SW480 (cell line): ENCODE measurements around the gene RCN2.

Experiments
- DNase-seq: peaks from one replicate; pipeline ENCODE4 v3.0.0-alpha.2; 2016; ENCODE audit warnings: low spot score

RCN2 gene

GRCh38 chr15:76974456-76975036 lies 43.0 kb downstream of the RCN2 start:
- no peak for DNase-seq

GRCh38 chr15:76976141-76976540 lies 44.6 kb downstream of the RCN2 start:
- DNase-seq = no peak

GRCh38 chr15:76976572-76977270 lies 45.2 kb downstream of the RCN2 start:
- no peak for DNase-seq

- DNase-seq = no peak
These were observed 47.2 kb downstream of the RCN2 start for GRCh38 chr15:76978522-76979330.

GRCh38 chr15:76979331-76979925 lies 47.9 kb downstream of the RCN2 start:
- DNase-seq = no peak

- no peak for DNase-seq
These were observed 48.5 kb downstream of the RCN2 start for GRCh38 chr15:76979996-76980520.

- no peak for DNase-seq
These were observed 50.8 kb downstream of the RCN2 start for GRCh38 chr15:76982356-76982755.

GRCh38 chr15:76982756-76983155 lies 51.2 kb downstream of the RCN2 start:
- DNase-seq = no peak

GRCh38 chr15:76983590-76984375 lies 52.2 kb downstream of the RCN2 start:
- no peak for DNase-seq

- DNase-seq = no peak
These were observed 55.2 kb downstream of the RCN2 start for GRCh38 chr15:76986743-76987142.

- no peak for DNase-seq
These were observed 55.7 kb downstream of the RCN2 start for GRCh38 chr15:76987276-76987675.

GRCh38 chr15:76987896-76988860 lies 56.6 kb downstream of the RCN2 start:
- DNase-seq = no peak

- DNase-seq = no peak
These were observed 57.6 kb downstream of the RCN2 start for GRCh38 chr15:76988867-76989780.

GRCh38 chr15:76991048-76991447 lies 59.5 kb downstream of the RCN2 start:
- no peak for DNase-seq

- no peak for DNase-seq
These were observed 60.4 kb downstream of the RCN2 start for GRCh38 chr15:76991741-76992645.

GRCh38 chr15:76993114-76993725 lies 61.7 kb downstream of the RCN2 start:
- no peak for DNase-seq

- DNase-seq = no peak
These were observed 62.5 kb downstream of the RCN2 start for GRCh38 chr15:76994001-76994400.

- no peak for DNase-seq
These were observed 62.9 kb downstream of the RCN2 start for GRCh38 chr15:76994496-76994895.
